Liver (tissue), 9 donors: ENCODE data around the gene KRT85. TPM values are rescaled to one million over a fixed set of nuclear protein-coding genes. Genes with fewer than 3 reads are reported as not detected.

ENCODE experiments used
- DNase-seq: peaks from one replicate; pipeline ENCODE4 v3.0.0-alpha.2; 2017; ENCODE audit warnings: low spot score
- H3K27ac ChIP-seq, 2 donors: one replicate each; pipeline ENCODE4 v1.7.0; 2013; ENCODE audit warnings: inconsistent platforms in 2 of 2, low read length in 2 of 2, control low read depth in 1 of 2, low read depth in 1 of 2, mild to moderate bottlenecking in 1 of 2
- H3K27me3 ChIP-seq, 4 donors: one replicate each; pipeline versions ENCODE4 v1.6.1 to v1.7.0; 2013; ENCODE audit warnings: low read length in 3 of 4, inconsistent platforms in 1 of 4, mild to moderate bottlenecking in 1 of 4, moderate library complexity in 1 of 4; ENCODE audit not compliant: control insufficient read depth in 4 of 4, insufficient read depth in 4 of 4
- H3K36me3 ChIP-seq, 4 donors: one replicate each; pipeline versions ENCODE4 v1.6.1 to v1.7.0; 2013; ENCODE audit warnings: low read length in 3 of 4, mild to moderate bottlenecking in 3 of 4, low read depth in 1 of 4, moderate library complexity in 1 of 4; ENCODE audit not compliant: control insufficient read depth in 4 of 4, insufficient read depth in 3 of 4
- H3K4me1 ChIP-seq, 4 donors: one replicate each; pipeline versions ENCODE4 v1.6.1 to v1.7.0; 2013; ENCODE audit warnings: low read length in 3 of 4, mild to moderate bottlenecking in 3 of 4, moderate library complexity in 1 of 4; ENCODE audit not compliant: control insufficient read depth in 4 of 4, insufficient read depth in 4 of 4
- H3K4me3 ChIP-seq, 3 donors: one replicate each; pipeline versions ENCODE4 v1.6.1 to v1.7.0; 2013; ENCODE audit warnings: low read length in 3 of 3, control low read depth in 1 of 3, low read depth in 1 of 3, mild to moderate bottlenecking in 1 of 3
- H3K9ac ChIP-seq, 2 donors: one replicate each; pipeline ENCODE4 v1.7.0; 2013; ENCODE audit warnings: low read length in 2 of 2, mild to moderate bottlenecking in 2 of 2, moderate library complexity in 2 of 2, control low read depth in 1 of 2, low read depth in 1 of 2
- H3K9me3 ChIP-seq, 4 donors: one replicate each; pipeline versions ENCODE4 v1.6.1 to v1.7.0; 2013; ENCODE audit warnings: low read length in 3 of 4; ENCODE audit not compliant: control insufficient read depth in 4 of 4
- EGR1 ChIP-seq, 2 donors: IDR thresholded peaks; 2 replicates each; pipeline ENCODE4 v1.6.1; 2016 to 2018; ENCODE audit warnings: antibody characterized with exemption in 2 of 2, low read depth in 2 of 2
- FOXA1 ChIP-seq: IDR thresholded peaks from 2 replicates; pipeline ENCODE4 v1.6.1; 2016; ENCODE audit warnings: antibody characterized with exemption
- FOXA2 ChIP-seq: IDR thresholded peaks from 2 replicates; pipeline ENCODE4 v1.6.1; 2016; ENCODE audit warnings: antibody characterized with exemption
- GABPA ChIP-seq, 2 donors: IDR thresholded peaks in 1 of 2; conservative IDR thresholded peaks in 1 of 2; 2 replicates each; pipeline ENCODE4 v1.6.1; 2016; ENCODE audit warnings: antibody characterized with exemption in 2 of 2, mild to moderate bottlenecking in 1 of 2, moderate library complexity in 1 of 2
- HNF4A ChIP-seq, 2 donors: conservative IDR thresholded peaks; 2 replicates each; pipeline ENCODE4 v1.6.1; 2016; ENCODE audit warnings: antibody characterized with exemption in 2 of 2, mild to moderate bottlenecking in 2 of 2
- HNF4G ChIP-seq: IDR thresholded peaks from 2 replicates; pipeline ENCODE4 v1.6.1; 2016; ENCODE audit warnings: antibody characterized with exemption
- JUND ChIP-seq, 2 donors: IDR thresholded peaks; 2 replicates each; pipeline ENCODE4 v1.6.1; 2016; ENCODE audit warnings: antibody characterized with exemption in 2 of 2
- NR2F2 ChIP-seq: IDR thresholded peaks from 2 replicates; pipeline ENCODE4 v1.6.1; 2016; ENCODE audit warnings: antibody characterized with exemption
- RAD21 ChIP-seq, 2 donors: IDR thresholded peaks; 2 replicates each; pipeline ENCODE4 v1.6.1; 2016; ENCODE audit warnings: antibody characterized with exemption in 2 of 2, mild to moderate bottlenecking in 2 of 2
- RXRA ChIP-seq, 2 donors: IDR thresholded peaks; 2 replicates each; pipeline ENCODE4 v1.6.1; 2017 to 2018; ENCODE audit warnings: antibody characterized with exemption in 2 of 2, mild to moderate bottlenecking in 1 of 2
- SP1 ChIP-seq: IDR thresholded peaks from 2 replicates; pipeline ENCODE4 v1.6.1; 2018; ENCODE audit warnings: antibody characterized with exemption, mild to moderate bottlenecking
- TAF1 ChIP-seq: conservative IDR thresholded peaks from 2 replicates; pipeline ENCODE4 v1.6.1; 2016; ENCODE audit warnings: antibody characterized with exemption, mild to moderate bottlenecking
- YY1 ChIP-seq: IDR thresholded peaks from 2 replicates; pipeline ENCODE4 v1.6.1; 2016; ENCODE audit warnings: antibody characterized with exemption, mild to moderate bottlenecking
- WGBS: extraction: QIAGEN DNeasy Blood & Tissue Kit; methylation state at CpG from one replicate; pipeline ENCODE4 v1.1.7; 2013; 5-methylcytosine and 5-hydroxymethylcytosine counted together
- polyA plus RNA-seq, 2 donors: library from polyadenylated mRNA; stranded (reverse) in 1 of 2; unstranded in 1 of 2; fragments of 200-250 nt in 1 of 2; fragments of >200 nt in 1 of 2; fragmentation: Nextera tagmentation in 1 of 2; extraction: Ambion mirVana in 1 of 2; gene quantifications; one replicate each; pipeline versions ENCODE4 v1.2.1 to v1.2.3, GENCODE V29; 2013 to 2015
- total RNA-seq, 2 donors: library from RNA; depleted of rRNA; stranded (reverse); fragments of >200 nt; gene quantifications; one replicate each; pipeline ENCODE4 v1.2.3, GENCODE V29; 2014
- TF ChIP-seq, protein P1 (sequence below): IDR thresholded peaks from 2 replicates; pipeline ENCODE4 v1.6.1; 2016; ENCODE audit warnings: antibody characterized with exemption
- TF ChIP-seq, protein P2 (sequence below): fragments of 150-350 bp; IDR thresholded peaks from 2 replicates; pipeline ENCODE4 v1.5.1; 2017; ENCODE audit warnings: improper control_type of control experiment, low read depth, low read length; ENCODE audit not compliant: missing input control
- TF ChIP-seq, protein P3 (sequence below): IDR thresholded peaks from 2 replicates; pipeline ENCODE4 v1.6.1; 2016; ENCODE audit warnings: antibody characterized with exemption
- TF ChIP-seq, protein P4 (sequence below): IDR thresholded peaks from 2 replicates; pipeline ENCODE4 v1.6.1; 2016; ENCODE audit warnings: antibody characterized with exemption
- donor health status: healthy.
- donor health status: healthy.
- donor health status: healthy.
- donor health status: healthy.
- donor health status: healthy.

KRT85 gene
- total and polyA plus RNA-seq, 4 donors: not detected

- TF ChIP-seq, protein P1, sequence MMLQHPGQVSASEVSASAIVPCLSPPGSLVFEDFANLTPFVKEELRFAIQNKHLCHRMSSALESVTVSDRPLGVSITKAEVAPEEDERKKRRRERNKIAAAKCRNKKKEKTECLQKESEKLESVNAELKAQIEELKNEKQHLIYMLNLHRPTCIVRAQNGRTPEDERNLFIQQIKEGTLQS: no peak
- TF ChIP-seq FOXA1 (no peak), YY1 (no peak)
These were observed 10.8 kb upstream of the KRT85 start (continued) for GRCh38 chr12:52378091-52378490.

GRCh38 chr12:52377266-52377665 is 10.0 kb upstream of the KRT85 start:
- no peak overlapping the region for H3K27ac ChIP-seq
- no peaks in the 10 kb centered on the region for H3K36me3 ChIP-seq
- no peak for DNase-seq
- TF ChIP-seq NR2F2 (no peak), GABPA (IDR thresholded peaks at IDR 0.05 in 1 of 2, conservative IDR thresholded peaks at IDR 0.05 in 1 of 2) (no peak), RAD21 (IDR thresholded peaks at IDR 0.05) (no peak), HNF4A (conservative IDR thresholded peaks at IDR 0.05) (no peak), JUND (IDR thresholded peaks at IDR 0.05) (no peak), FOXA1 (no peak)
- H3K4me1 ChIP-seq: no peaks in the 10 kb centered on the region
- no peak overlapping the region for H3K4me3 ChIP-seq
- no peak overlapping the region for H3K9ac ChIP-seq
- no peaks in the 10 kb centered on the region for H3K27me3 ChIP-seq
- no peaks in the 10 kb centered on the region for H3K9me3 ChIP-seq
- WGBS: 93% methylated on average over 8 of the region's 8 CpGs

DNA sequence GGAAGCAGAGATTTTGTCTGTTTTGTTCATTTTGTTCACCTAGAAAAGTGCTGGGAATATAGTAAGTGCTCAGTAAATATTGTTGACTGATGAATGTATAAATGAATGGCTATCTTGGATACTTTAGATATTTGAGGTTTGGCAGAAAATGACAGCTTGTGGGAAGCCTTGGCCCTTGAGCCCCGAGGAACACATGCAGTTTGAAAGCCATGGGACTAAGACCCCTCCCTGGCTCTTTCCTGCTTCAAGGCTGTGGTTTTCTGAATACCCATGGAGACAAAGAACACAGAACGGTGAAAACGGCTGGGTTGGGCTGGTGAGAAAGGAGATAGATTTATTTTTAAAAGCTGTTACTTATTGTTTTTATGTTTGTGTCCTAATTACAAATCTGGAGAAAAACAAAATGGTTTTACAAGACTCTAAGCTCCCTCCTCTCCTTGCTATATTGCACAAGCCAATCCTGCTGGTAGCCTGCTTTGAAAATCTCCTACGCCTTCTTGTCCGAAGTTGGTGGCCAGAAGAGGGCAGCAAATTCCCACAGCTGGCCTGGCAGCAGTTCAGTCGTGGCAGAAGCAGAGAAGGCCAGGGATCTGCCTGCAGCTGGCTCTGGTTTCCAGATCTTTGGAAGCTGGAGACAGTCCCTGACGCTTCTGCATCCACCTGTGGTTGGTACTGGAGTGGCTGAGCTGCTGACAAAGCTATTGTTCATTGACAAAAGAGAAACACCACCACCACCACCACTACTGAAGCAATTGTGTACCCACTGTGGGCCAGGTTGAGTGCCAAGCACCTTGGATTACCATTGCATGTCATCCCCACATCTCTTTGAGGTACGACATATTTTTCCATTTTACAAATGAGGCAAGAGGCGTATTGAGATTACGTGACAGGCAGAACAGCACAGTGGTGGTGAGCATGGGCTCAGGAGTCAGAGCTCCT is 5.2 kb upstream of the KRT85 start:
- 37% methylated on average over 10 of the region's 10 CpGs for WGBS
- no peaks in the 10 kb centered on the region for H3K36me3 ChIP-seq
- DNase-seq: peak; percentile 72
- H3K27ac ChIP-seq: no peak overlapping the region
- H3K9ac ChIP-seq: no peak overlapping the region
- H3K9me3 ChIP-seq: no peaks in the 10 kb centered on the region
- no peak overlapping the region for H3K4me3 ChIP-seq
- peak in 1 of 2 donors; percentile 39 for TF ChIP-seq HNF4A (conservative IDR thresholded peaks at IDR 0.05)
- TF ChIP-seq, protein P2, sequence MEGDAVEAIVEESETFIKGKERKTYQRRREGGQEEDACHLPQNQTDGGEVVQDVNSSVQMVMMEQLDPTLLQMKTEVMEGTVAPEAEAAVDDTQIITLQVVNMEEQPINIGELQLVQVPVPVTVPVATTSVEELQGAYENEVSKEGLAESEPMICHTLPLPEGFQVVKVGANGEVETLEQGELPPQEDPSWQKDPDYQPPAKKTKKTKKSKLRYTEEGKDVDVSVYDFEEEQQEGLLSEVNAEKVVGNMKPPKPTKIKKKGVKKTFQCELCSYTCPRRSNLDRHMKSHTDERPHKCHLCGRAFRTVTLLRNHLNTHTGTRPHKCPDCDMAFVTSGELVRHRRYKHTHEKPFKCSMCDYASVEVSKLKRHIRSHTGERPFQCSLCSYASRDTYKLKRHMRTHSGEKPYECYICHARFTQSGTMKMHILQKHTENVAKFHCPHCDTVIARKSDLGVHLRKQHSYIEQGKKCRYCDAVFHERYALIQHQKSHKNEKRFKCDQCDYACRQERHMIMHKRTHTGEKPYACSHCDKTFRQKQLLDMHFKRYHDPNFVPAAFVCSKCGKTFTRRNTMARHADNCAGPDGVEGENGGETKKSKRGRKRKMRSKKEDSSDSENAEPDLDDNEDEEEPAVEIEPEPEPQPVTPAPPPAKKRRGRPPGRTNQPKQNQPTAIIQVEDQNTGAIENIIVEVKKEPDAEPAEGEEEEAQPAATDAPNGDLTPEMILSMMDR: peak; percentile 91
- TF ChIP-seq RAD21 (IDR thresholded peaks at IDR 0.05): peak; percentile 96 to 97
- no peak for TF ChIP-seq TAF1
- TF ChIP-seq RXRA (IDR thresholded peaks at IDR 0.05): peak in 1 of 2 donors; percentile 23
- no peaks in the 10 kb centered on the region for H3K4me1 ChIP-seq
- no peaks in the 10 kb centered on the region for H3K27me3 ChIP-seq

GRCh38 chr12:52371716-52372115 is 4.4 kb upstream of the KRT85 start:
- WGBS: 86% methylated on average over 3 of the region's 3 CpGs
- no peak overlapping the region for H3K9ac ChIP-seq
- H3K36me3 ChIP-seq: no peaks in the 10 kb centered on the region

More at GRCh38 chr12:52371716-52372115, 4.4 kb upstream of the KRT85 start:
- no peak overlapping the region for H3K4me3 ChIP-seq
- DNase-seq: no peak
- no peaks in the 10 kb centered on the region for H3K9me3 ChIP-seq
- no peaks in the 10 kb centered on the region for H3K4me1 ChIP-seq
- no peaks in the 10 kb centered on the region for H3K27me3 ChIP-seq
- TF ChIP-seq, protein P3, sequence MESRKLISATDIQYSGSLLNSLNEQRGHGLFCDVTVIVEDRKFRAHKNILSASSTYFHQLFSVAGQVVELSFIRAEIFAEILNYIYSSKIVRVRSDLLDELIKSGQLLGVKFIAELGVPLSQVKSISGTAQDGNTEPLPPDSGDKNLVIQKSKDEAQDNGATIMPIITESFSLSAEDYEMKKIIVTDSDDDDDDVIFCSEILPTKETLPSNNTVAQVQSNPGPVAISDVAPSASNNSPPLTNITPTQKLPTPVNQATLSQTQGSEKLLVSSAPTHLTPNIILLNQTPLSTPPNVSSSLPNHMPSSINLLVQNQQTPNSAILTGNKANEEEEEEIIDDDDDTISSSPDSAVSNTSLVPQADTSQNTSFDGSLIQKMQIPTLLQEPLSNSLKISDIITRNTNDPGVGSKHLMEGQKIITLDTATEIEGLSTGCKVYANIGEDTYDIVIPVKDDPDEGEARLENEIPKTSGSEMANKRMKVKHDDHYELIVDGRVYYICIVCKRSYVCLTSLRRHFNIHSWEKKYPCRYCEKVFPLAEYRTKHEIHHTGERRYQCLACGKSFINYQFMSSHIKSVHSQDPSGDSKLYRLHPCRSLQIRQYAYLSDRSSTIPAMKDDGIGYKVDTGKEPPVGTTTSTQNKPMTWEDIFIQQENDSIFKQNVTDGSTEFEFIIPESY: no peak
- TF ChIP-seq JUND (IDR thresholded peaks at IDR 0.05) (no peak), YY1 (no peak), HNF4G (no peak), RXRA (IDR thresholded peaks at IDR 0.05) (no peak), FOXA1 (no peak), HNF4A (conservative IDR thresholded peaks at IDR 0.05) (no peak), FOXA2 (no peak), RAD21 (IDR thresholded peaks at IDR 0.05) (no peak), GABPA (IDR thresholded peaks at IDR 0.05 in 1 of 2, conservative IDR thresholded peaks at IDR 0.05 in 1 of 2) (no peak), SP1 (no peak), TAF1 (no peak), EGR1 (IDR thresholded peaks at IDR 0.05; ENCODE audit: low read depth in 2 of 2) (no peak)
- TF ChIP-seq, protein P1: no peak
- TF ChIP-seq, protein P4, sequence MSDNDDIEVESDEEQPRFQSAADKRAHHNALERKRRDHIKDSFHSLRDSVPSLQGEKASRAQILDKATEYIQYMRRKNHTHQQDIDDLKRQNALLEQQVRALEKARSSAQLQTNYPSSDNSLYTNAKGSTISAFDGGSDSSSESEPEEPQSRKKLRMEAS: no peak
- TF ChIP-seq, protein P2: no peak
- H3K27ac ChIP-seq: peak overlapping the region in 1 of 2 donors; percentile 15
